GM18873 (cell line): ENCODE data around the gene HEPACAM.
A peak's percentile ranks its signal among the peaks of the same experiment; 100 is the strongest.

Experiments
- ATAC-seq: cut with Tn5 transposase; IDR thresholded peaks from one replicate; pipeline ENCODE4 v1.9.1; 2021; ENCODE audit warnings: mild to moderate bottlenecking, moderate library complexity, moderate number of reproducible peaks; ENCODE audit not compliant: unreplicated experiment, low FRiP score

HEPACAM gene

DNA sequence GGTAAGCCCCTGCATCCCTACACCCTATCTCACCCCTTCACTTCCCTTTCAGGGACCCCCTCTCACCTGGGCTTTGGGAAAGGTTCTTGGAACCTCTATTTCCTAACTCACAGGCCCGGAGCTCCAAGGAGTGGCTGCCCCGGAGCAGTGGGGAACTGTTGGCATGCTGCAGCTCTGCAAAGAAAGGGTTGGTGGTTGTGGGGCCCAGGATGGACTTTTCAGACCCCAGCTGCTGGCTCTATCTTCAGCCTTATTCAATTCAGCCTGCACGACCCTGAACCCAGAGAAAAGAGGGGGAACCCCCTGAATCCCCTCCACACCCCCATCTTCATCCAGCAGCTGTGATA, 48.2 kb downstream of the HEPACAM start:
- no peak for ATAC-seq

DNA sequence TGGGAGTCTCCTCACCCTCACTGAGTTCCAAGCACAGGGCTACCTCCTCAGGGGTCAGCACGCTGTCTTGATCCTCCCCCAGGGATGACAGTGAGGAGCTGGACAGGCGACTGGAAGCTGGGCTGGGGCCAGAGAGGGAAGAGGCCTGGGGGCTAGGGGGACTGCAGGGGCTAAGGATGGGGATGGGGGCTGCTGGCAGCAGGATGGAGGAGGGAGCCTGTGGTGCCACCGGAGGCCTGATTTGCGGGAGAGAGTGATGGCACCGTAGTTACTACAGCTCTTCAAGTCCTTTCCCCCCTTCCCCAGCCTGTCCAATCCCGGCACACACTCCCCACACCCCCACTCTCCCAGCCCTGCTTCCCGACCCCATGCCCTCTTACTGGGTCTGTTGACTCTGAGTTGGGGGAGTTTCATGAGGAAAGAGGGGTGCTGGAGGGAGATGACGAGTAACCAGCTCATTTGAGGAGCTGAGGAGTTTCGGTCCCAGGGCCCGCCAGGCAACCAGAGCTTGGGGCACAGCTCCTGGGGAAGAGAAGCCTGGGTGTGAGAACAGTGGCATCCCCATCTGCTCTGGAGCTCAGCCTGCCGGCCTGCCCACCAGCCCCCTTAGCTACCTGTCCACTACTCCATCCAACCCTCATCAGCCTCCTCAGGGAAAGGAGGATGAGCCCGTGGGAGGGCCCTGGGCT, 48.7 kb downstream of the HEPACAM start:
- ATAC-seq: no peak

DNA sequence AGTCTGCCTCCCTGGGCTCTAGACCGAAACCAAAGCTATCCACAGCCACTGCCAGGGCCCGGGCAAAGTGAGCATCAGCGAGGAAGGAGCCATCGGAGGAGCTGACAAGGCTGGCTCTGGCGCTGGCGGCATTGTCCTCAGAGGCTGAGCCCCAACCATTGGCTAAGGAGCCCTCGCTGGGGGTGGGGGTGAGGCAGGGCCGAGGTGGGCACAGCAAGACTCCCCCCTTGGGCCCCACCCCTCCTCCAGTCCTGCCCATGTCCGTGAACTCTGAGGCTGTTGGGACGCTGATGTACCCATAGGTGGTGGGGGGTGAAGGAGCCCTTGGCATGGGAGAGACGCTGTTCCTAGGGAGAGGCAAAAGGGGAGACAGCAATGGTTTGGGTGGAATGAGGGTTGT, 49.4 kb downstream of the HEPACAM start:
- no peak for ATAC-seq

DNA sequence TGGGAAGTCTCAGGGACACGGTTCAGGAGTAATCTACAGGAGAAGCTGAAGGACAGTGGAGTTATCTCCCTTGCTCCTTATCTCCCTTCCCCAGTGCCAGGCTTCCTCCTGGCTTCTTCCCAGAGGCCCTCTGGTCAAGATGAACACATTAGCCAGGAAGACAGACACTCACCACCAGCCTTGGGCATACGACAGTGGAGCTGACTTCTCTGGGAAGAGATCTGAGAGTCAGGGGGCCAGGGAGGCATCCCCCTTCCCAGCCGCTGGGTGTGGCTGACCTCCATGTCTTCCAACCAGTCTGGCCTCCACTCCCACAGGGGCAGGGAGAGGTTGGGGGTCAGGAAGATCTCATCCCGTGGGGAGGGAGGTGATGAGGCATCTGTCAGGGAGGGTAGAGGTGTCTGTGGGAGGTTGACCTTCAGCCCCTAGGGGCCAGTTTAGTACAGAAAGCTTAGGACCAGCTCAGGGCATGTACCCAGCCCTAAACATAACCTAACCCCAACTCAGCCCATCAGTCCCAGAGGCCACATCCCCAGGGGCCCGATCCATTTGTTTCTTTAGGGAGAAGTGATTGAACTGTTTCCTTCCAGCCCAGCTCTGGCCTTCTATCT, 50.9 kb downstream of the HEPACAM start:
- no peak for ATAC-seq

DNA sequence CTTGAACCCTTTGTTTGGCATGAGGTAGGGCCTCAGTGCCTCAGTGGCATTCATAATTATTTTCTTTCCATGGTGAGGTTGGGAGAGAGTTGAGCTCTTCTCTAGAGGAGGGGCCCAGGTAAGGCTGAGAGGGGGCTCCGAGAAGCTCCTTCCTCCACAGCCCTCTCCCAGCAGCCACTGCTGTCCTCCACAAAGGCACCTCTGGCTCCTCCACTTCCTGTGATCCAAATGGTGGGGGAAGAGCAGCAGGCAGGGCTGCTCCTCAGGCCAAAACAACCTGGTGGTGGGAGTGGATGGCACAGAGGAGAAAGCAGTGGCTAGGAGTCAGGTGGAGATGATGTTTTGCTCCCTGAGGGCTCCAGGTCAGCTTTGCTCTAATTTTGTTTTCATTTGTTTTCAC, 51.5 kb downstream of the HEPACAM start:
- no peak for ATAC-seq

DNA sequence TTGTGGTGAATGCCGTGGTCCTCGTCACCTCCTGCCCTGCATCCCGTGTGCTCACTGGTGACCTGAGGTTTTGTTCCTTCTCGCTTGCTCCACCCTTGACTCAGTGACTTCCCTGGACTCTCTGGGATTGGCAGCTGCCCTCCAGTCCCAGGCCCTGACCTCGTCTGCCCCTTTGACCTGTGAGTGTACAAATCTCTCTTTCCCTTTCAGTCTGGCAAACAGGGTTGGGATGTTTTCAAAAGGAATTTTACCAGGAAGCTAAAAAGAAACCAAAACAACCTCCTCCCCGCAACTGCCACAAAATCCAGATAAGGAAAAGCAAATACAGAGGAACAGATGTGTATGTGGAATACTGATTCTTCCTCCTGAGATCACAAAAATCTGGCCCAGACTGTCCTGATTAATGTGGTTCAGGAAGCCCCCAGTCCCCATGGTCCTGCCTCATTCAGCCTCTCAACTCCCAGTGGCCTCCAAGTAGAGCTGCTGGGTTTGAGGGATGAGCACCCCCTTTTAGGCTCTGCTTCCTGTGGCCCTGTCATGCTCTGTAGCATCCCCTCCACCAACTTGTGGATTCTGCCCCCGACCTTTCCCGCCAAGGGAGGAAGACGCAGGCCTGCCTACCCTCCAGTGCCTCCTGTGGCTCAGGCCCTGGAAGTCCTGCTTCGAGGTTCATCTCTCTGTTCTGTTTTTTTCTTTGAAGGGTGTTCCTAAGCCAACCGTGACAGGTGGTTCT, 53.3 kb downstream of the HEPACAM start:
- no peak for ATAC-seq

DNA sequence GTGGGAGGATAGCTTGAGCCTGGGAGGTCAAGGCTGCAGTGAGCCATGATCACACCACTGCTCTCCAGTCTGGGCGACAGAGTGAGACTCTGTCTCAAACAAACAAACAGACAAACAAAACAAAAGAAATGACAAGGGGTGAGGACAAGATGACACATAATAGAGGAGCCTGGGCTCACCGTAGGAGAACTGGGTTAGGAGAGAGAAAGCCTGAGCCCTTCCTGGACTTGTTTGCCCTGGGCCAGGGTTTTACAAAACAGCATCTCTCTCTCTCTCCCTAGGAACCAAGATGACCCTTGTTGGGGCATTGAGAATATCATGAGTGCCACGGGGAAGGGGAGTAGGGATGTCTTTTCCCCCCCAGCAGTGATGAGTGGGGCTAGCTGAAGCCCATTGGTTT, 54.9 kb downstream of the HEPACAM start:
- ATAC-seq: no peak

DNA sequence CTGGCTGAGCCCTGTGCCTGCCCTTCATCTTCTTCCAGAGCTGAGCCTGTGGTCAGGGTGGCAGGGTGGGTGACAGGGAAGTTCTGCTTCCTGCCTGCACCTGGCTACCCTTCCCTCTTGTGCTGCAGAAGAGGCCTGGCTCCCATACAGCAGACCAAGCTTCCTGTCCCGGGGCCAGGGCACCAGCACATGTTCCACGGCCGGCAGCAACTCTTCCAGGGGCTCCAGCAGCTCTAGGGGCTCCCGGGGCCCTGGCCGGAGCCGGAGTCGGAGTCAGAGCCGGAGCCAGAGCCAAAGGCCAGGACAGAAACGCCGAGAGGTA, 55.6 kb downstream of the HEPACAM start:
- ATAC-seq: no peak

DNA sequence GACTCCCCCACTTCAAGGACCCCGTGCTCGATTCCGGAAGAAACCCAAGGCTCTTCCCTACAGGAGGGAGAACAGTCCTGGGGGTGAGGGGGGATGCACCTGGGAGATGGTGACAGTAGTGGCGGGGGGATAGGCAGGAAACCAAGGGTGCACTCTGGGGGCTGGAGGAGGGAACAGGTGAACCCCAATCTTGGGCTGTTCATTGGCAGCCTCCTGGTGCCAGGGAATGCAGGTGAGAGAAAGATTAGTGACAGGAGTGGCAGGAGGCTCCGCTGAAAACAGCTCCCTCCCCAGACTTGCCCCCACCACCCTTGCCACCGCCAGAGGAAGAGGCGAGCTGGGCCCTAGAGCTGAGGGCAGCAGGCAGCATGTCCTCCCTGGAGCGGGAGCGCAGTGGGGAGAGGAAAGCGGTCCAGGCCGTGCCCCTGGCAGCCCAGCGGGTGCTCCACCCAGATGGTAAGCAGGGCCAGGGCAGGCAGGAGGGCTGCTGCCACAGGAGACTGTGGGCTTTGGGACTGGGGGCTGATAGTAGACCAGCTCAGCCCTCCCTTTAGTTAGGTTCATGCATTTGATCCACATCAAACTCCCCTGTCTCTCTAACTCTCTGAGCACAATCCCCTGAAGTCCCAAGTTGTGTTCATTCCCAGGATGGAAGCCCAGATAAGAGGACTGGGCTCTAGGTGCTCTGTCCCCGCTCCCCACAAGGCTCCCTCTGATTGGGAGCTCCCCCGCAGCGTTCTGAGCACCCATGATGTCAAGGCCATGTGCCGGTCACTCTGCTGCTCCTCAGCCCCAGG, 56.2 kb downstream of the HEPACAM start:
- no peak for ATAC-seq

DNA sequence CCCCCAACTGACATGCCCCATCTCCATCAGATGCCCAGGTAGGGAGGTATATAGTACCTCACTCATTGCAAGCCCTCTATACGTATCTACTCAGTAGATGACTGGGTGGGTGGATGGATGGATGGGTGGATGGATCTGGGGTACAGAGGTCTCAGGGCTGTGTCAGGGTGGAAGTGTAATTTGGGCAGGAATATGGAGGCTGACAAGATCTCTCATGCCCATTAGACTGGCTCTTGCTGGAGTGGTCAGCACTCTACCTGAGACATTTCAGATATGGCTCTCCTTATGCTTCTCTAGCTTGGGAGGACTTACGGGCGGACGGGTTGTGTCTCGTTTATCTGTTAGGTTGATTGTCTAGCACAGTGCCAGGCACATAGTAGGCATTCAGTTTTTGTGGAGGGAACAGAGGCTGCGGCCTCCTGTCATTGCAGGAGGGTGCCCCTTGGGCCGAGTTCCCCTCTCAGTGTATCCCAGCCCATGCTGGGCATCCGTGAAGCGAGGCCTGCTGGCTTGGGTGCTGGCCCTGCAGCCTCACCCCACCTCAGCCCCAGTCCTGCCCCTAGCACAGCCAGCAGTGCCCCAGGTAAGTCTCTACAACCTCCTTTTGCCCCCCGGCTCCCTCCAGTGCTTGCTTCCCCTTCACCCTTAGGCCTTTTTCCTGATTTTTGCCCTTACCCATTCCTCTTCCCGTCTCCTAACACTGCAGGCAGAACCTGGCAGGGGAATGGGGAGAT, 56.9 kb downstream of the HEPACAM start:
- no peak for ATAC-seq

DNA sequence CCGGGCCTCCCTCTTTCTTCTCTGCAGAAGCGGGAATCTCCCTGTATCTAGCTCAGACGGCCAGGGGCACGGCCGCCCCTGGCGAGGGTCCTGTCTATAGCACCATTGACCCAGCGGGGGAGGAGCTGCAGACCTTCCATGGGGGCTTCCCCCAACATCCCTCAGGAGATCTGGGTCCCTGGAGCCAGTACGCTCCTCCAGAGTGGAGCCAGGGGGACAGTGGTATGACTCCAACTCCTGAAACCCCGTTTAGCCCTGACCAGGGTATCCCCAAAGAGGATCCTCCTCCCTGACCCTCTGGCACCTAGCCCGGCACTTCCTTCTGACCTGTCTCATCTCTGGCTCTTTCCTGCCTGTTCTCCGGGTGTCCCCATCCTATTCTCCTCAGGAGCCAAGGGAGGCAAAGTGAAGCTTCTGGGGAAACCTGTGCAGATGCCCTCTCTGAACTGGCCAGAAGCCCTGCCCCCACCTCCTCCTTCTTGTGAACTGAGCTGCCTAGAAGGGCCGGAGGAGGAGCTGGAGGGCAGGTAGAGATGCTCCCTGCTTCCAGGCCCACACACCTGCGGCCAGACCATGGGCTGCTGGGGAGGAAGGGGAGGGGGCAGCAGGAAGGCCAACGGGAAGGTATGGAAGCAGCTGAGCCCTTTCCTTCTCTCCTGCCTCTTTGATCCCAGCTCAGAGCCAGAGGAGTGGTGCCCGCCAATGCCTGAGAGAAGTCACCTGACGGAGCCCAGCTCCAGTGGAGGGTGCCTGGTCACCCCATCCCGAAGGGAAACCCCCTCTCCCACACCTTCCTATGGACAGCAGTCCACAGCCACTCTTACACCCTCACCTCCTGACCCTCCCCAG, 57.7 kb downstream of the HEPACAM start:
- ATAC-seq: no peak

DNA sequence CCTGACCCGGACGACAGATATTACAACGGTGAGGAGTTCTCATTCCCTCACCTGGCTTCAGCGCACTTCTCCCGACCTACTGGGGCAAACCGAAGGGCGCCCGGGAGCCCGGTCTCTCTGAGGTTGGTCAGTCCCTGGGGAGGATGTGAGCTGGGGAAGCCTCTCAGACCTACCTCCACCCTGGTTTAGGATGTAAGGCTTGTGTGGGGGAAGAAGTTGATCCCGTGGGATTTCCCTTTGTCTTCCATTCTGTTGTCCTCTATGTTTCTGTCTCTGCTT, 58.3 kb downstream of the HEPACAM start:
- ATAC-seq: no peak

DNA sequence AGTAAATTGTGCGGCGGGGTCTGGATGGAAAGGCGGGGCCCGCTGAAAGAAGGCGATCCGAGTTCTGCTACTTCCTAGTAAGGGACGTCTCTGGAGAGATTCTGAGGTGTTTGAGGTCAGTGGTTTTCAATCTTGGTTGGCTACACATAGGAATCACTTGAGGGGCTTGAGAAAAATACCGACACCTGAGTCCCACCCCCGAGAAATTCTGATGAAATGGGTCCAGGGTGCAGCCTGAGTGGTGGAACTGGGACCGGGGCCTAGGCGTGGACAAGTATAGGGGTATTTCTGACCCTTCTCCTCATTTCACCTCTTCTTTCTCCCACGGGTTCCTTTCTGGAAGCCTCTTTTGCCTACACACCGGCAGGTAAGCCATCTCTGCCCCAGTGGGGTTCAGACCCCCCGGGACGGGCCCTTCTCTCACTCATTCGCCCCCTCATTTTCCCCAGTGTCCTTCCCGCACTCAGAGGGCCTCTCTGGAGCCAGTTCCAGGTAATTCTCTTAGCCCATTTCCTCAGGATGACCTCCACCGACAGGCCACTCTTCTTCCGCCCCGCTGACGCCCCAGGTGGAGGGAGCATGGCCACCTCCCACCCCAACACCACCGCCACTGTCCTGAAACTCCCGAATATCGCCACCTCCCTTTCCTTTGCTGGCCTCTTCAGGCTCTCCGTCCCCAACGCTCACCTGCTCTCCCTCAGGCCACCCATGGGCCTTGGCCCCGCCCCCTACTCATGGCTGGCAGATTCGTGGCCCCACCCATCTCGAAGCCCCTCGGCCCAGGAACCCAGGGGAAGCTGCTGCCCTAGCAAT, 58.8 kb downstream of the HEPACAM start:
- ATAC-seq: no peak

DNA sequence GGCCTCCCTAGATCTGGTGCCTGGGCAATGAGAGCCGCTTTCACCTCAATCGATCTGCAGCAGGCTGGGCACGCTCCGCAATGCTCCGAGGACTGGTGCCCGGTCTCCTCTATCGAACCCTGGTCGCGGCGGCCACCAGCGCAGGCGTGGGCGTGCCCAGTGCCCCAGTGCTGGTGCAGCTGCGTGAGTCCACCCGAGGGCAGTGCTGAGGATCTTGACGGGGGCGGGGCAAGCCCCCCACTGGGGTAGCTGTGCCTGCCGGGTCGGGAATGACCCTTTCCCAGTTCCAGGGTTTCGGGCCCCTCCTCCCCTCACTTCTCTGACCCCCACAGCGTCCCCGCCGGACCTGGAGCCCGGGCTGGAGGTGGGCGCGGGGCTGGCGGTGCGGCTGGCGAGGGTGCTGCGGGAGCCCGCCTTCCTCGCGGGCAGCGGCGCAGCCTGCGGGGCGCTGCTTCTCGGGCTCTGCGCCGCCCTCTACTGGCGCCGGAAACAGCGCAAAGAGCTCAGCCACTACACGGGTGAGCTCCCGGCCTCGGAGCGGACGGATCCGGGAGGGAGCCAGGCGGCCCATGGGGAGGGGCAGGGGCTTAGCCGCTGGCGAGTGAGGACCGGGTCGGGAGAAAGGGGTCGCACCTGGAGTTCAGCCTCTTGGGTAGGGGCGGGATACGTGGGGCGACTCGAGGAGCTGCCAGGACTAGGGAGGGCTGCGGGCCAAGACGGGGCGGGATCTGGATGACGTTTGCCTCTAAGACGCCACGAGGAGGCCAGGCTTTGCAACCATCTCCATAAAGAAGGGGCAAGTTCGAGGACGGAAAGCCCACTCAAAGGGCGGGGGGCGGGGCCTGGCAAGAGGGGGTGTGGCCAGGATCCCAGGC, 59.7 kb downstream of the HEPACAM start:
- ATAC-seq: peak; percentile 68

DNA sequence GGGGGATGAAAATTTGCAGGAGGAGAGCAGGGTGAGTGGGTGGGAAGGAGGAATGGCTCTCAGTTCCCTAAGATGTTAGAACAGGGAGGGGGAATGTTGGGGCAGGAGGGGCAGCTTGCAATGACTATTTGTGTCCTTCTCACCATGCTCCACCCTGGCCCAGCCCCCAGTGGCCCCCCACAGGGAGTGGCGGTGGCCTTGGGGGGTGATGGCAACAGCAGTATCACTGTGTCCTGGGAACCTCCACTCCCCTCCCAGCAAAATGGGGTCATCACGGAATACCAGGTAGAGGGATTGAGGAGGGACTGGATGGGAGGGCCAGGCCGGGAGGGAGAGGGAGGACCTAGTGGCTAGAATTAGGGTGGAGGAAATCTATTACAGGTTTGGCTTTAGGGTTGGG, 60.4 kb downstream of the HEPACAM start:
- no peak for ATAC-seq

DNA sequence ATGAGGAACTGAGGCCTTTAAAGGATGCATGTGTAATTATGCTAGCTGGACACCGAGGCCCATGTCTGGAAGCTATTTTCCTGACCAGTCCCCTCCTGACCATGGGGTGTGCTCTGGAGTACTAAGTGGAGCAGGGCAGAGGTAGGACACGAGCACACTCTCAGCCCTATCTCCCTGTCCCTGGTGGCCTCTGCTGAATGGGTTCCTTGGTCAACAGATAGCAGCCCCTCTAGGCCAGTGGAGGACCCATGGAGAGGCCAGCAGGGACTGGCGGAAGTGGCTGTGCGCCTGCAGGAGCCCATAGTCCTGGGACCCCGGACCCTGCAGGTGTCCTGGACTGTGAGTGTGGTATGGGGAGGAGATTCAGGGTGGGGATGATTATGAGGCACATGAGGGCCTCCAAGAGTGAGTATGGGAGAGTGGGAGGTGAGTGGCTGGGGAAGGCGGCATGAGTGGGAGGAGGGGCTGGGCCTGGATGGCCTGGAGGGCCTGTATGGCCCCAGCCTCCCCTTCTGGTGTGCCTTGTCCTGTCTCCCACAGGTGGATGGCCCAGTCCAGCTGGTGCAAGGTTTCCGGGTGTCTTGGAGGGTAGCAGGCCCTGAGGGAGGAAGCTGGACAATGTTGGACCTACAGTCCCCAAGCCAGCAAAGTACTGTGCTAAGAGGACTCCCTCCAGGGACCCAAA, 61.1 kb downstream of the HEPACAM start:
- ATAC-seq: no peak

DNA sequence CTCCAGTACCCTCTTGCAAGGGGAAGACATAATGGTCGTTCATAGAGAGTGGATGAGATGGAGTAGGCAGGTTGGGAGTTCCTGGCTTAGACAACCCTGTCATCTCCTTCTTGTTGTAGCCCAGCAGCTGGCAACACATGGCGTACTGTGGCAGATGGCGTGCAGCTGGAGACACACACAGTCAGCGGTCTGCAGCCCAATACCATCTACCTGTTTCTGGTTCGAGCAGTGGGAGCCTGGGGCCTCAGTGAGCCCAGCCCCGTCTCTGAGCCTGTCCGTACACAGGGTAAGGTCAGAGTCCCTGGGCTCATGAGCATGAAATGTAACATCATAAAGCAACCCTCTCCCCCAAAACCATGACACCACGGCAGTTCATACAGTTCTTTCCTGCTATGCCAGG, 61.9 kb downstream of the HEPACAM start:
- no peak for ATAC-seq

DNA sequence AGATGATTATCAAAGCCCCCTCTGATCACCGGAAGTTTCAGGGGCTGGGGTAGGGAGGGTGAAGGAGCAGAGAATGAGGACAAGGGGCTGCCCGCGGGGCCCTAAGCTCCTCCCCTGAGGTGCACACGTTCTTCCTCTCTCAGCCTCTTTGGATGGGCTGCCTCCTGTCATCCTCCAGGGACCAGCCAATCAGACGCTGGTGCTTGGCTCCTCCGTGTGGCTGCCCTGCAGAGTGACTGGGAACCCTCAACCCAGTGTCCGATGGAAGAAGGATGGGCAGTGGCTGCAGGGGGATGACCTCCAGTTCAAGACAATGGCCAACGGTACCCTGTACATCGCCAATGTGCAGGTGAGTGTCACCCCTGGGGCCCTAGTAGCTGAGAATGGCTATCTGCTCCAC, 63.1 kb downstream of the HEPACAM start:
- ATAC-seq: no peak
